Hepatocyte (in vitro differentiated cells): ENCODE data around the gene NR6A1.

ENCODE experiments used
- EZH2 ChIP-seq: fragments of 200-600 bp; sonication (generic); IDR thresholded peaks from 2 replicates; pipeline ENCODE4 v1.6.1; 2016; ENCODE audit warnings: antibody characterized with exemption, mild to moderate bottlenecking, borderline replicate concordance
- TF ChIP-seq, protein P1 (sequence below): fragments of 200-600 bp; sonication (generic); IDR thresholded peaks from 2 replicates; pipeline ENCODE4 v1.5.1; 2016; ENCODE audit warnings: antibody characterized with exemption, mild to moderate bottlenecking; ENCODE audit not compliant: poor library complexity

- TF ChIP-seq EZH2, result no peak
- TF ChIP-seq, protein P1, sequence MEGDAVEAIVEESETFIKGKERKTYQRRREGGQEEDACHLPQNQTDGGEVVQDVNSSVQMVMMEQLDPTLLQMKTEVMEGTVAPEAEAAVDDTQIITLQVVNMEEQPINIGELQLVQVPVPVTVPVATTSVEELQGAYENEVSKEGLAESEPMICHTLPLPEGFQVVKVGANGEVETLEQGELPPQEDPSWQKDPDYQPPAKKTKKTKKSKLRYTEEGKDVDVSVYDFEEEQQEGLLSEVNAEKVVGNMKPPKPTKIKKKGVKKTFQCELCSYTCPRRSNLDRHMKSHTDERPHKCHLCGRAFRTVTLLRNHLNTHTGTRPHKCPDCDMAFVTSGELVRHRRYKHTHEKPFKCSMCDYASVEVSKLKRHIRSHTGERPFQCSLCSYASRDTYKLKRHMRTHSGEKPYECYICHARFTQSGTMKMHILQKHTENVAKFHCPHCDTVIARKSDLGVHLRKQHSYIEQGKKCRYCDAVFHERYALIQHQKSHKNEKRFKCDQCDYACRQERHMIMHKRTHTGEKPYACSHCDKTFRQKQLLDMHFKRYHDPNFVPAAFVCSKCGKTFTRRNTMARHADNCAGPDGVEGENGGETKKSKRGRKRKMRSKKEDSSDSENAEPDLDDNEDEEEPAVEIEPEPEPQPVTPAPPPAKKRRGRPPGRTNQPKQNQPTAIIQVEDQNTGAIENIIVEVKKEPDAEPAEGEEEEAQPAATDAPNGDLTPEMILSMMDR, result no peak
These were observed 46.1 kb downstream of the NR6A1 start for GRCh38 chr9:124725068-124725452.
